Neural progenitor cell (in vitro differentiated cells): Measurements from ENCODE around the gene TBPL1.

Experiments used
- EZH2 ChIP-seq: fragments of 200-600 bp; sonication (generic); IDR thresholded peaks from 2 replicates; pipeline ENCODE4 v1.6.1; 2017; ENCODE audit warnings: antibody characterized with exemption, mild to moderate bottlenecking, moderate library complexity
- TF ChIP-seq, protein P1 (sequence below): fragments of 200-600 bp; sonication (generic); IDR thresholded peaks from 2 replicates; pipeline ENCODE4 v1.5.1; 2017; ENCODE audit warnings: antibody characterized with exemption, mild to moderate bottlenecking

DNA sequence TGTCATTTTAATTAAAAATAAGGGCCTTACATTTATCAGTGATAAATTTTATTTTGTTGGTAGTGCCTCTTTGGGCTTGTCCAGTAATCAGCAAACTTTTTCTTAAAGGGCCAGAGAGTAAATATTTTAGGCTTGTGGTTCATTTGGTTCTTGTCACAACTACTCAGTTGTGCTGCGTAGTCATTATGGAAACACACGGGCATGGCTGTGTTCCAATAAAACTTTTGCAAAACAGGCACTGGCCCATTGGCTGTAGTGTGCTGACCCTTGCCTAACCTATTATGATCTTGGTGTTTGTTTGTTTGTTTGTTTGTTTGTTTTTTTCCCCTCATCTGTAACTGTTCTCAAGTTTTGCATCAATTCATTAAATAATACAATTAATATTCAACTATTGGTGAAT lies 19.4 kb downstream of the TBPL1 start:
- TF ChIP-seq, protein P1, sequence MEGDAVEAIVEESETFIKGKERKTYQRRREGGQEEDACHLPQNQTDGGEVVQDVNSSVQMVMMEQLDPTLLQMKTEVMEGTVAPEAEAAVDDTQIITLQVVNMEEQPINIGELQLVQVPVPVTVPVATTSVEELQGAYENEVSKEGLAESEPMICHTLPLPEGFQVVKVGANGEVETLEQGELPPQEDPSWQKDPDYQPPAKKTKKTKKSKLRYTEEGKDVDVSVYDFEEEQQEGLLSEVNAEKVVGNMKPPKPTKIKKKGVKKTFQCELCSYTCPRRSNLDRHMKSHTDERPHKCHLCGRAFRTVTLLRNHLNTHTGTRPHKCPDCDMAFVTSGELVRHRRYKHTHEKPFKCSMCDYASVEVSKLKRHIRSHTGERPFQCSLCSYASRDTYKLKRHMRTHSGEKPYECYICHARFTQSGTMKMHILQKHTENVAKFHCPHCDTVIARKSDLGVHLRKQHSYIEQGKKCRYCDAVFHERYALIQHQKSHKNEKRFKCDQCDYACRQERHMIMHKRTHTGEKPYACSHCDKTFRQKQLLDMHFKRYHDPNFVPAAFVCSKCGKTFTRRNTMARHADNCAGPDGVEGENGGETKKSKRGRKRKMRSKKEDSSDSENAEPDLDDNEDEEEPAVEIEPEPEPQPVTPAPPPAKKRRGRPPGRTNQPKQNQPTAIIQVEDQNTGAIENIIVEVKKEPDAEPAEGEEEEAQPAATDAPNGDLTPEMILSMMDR = no peak
- TF ChIP-seq EZH2 = no peak
